H1 (cell line): ENCODE measurements around the gene FBXW5.

ENCODE experiments used
- BACH1 ChIP-seq: IDR thresholded peaks from 2 replicates; pipeline ENCODE4 v1.6.1; 2012; ENCODE audit warnings: low read length, improper control_type of control experiment
- CTCF ChIP-seq, 3 experiments: IDR thresholded peaks; 1 replicate in 2 of 3; 2 replicates in 1 of 3; pipeline versions ENCODE4 v1.5.1 to v1.6.1; 2011; ENCODE audit warnings: low read length in 3 of 3, mild to moderate bottlenecking in 3 of 3, inconsistent platforms in 2 of 3, low read depth in 1 of 3, moderate library complexity in 1 of 3; ENCODE audit not compliant: insufficient read depth in 1 of 3; ENCODE audit errors: control extremely low read depth in 1 of 3
- EP300 ChIP-seq, 2 experiments: IDR thresholded peaks; 1 replicate in 1 of 2; 2 replicates in 1 of 2; pipeline ENCODE4 v1.6.1; 2011 to 2012; ENCODE audit warnings: low read depth in 2 of 2, low read length in 2 of 2, mild to moderate bottlenecking in 2 of 2, borderline replicate concordance in 1 of 2, inconsistent platforms in 1 of 2, moderate library complexity in 1 of 2
- HDAC2 ChIP-seq, 2 experiments: fragments of 300-600 bp in 1 of 2; sonication (generic) in 1 of 2; IDR thresholded peaks; 2 replicates each; pipeline ENCODE4 v1.6.1; 2011 to 2012; ENCODE audit warnings: low read depth in 2 of 2, low read length in 2 of 2, mild to moderate bottlenecking in 2 of 2, moderate library complexity in 2 of 2, borderline replicate concordance in 1 of 2, inconsistent platforms in 1 of 2
- MAX ChIP-seq: IDR thresholded peaks from 2 replicates; pipeline ENCODE4 v1.6.1; 2012; ENCODE audit warnings: inconsistent platforms
- NRF1 ChIP-seq: IDR thresholded peaks from 2 replicates; pipeline ENCODE4 v1.6.1; 2011; ENCODE audit warnings: mild to moderate bottlenecking, low read depth, low read length, improper control_type of control experiment
- POLR2A ChIP-seq, 2 experiments: IDR thresholded peaks; 1 replicate in 1 of 2; 2 replicates in 1 of 2; pipeline ENCODE4 v1.6.1; 2011; ENCODE audit warnings: low read depth in 2 of 2, low read length in 2 of 2, mild to moderate bottlenecking in 2 of 2; ENCODE audit errors: control extremely low read depth in 1 of 2
- POLR2AphosphoS5 ChIP-seq: IDR thresholded peaks from 2 replicates; pipeline ENCODE4 v1.6.1; 2011; ENCODE audit warnings: low read depth, low read length
- TEAD4 ChIP-seq: IDR thresholded peaks from 2 replicates; pipeline ENCODE4 v1.6.1; 2012; ENCODE audit warnings: low read depth, low read length, inconsistent platforms, mixed read lengths
- ZNF274 ChIP-seq: IDR thresholded peaks from 2 replicates; pipeline ENCODE4 v1.7.0; 2012; ENCODE audit warnings: low read length, borderline replicate concordance; ENCODE audit errors: extremely low read depth

- TF ChIP-seq TEAD4 (peak; percentile 77), BACH1 (no peak), ZNF274 (no peak), MAX (no peak), POLR2AphosphoS5 (no peak), EP300 (IDR thresholded peaks at IDR 0.05; ENCODE audit: borderline replicate concordance in 1 of 2, low read depth in 2 of 2, low read length in 2 of 2) (no peak), CTCF (IDR thresholded peaks at IDR 0.05; ENCODE audit: control extremely low read depth in 1 of 3, insufficient read depth in 1 of 3, low read depth in 1 of 3, low read length in 3 of 3) (no peak), POLR2A (IDR thresholded peaks at IDR 0.05; ENCODE audit: control extremely low read depth in 1 of 2, low read depth in 2 of 2, low read length in 2 of 2) (no peak), HDAC2 (IDR thresholded peaks at IDR 0.05; ENCODE audit: borderline replicate concordance in 1 of 2, low read depth in 2 of 2, low read length in 2 of 2) (no peak), NRF1 (no peak)
Observed at GRCh38 chr9:136978073-136978864, 33.7 kb upstream of the FBXW5 start.
